GM19452 (cell line): ENCODE results near the gene TRAPPC1.

ENCODE experiments used
- ATAC-seq: cut with Tn5 transposase; IDR thresholded peaks from one replicate; pipeline ENCODE4 v1.9.1; 2021; ENCODE audit not compliant: unreplicated experiment

TRAPPC1 gene

GRCh38 chr17:7881276-7882054, 50.3 kb downstream of the TRAPPC1 start:
- ATAC-seq, result no peak
